A549 (cell line): ENCODE measurements around the gene DHX57.

Source experiments
- BHLHE40 ChIP-seq: IDR thresholded peaks from 2 replicates; pipeline ENCODE4 v1.6.1; 2012; ENCODE audit warnings: low read depth, low read length, inconsistent platforms
- EP300 ChIP-seq, 2 experiments: fragments of >200 bp; sonication (Bioruptor Twin); formaldehyde crosslinking; IDR thresholded peaks; 2 replicates in 1 of 2; 3 replicates in 1 of 2; pipeline ENCODE4 v1.6.1; 2016 to 2017
- JUN ChIP-seq, 2 experiments: fragments of >200 bp; sonication (Bioruptor Twin); formaldehyde crosslinking; IDR thresholded peaks; 2 replicates in 1 of 2; 3 replicates in 1 of 2; pipeline ENCODE4 v1.6.1; 2016 to 2017
- KDM1A ChIP-seq: fragments of 200-600 bp; sonication (generic); IDR thresholded peaks from 2 replicates; pipeline ENCODE4 v1.6.1; 2016; ENCODE audit warnings: low read depth, mild to moderate bottlenecking
- POLR2A ChIP-seq: IDR thresholded peaks from 2 replicates; pipeline ENCODE4 v1.6.1; 2012; ENCODE audit warnings: mild to moderate bottlenecking, low read length
- RFX5 ChIP-seq: fragments of 450-650 bp; IDR thresholded peaks from 2 replicates; pipeline ENCODE4 v1.7.1; 2014; ENCODE audit warnings: antibody characterized with exemption, mild to moderate bottlenecking, moderate library complexity
- SMC3 ChIP-seq: fragments of >200 bp; sonication (Bioruptor Twin); formaldehyde crosslinking; IDR thresholded peaks from 3 replicates; pipeline ENCODE4 v1.6.1; 2018; ENCODE audit warnings: inconsistent platforms
- TF ChIP-seq, protein P1 (sequence below): fragments of 150-350 bp; IDR thresholded peaks from 2 replicates; pipeline ENCODE4 v1.6.1; 2014; ENCODE audit warnings: low read depth, mild to moderate bottlenecking, low read length
- TF ChIP-seq, protein P2 (sequence below): fragments of 450-650 bp; IDR thresholded peaks from 2 replicates; pipeline ENCODE4 v1.6.1; 2014; ENCODE audit warnings: antibody characterized with exemption
- TF ChIP-seq, protein P3 (sequence below): IDR thresholded peaks from 2 replicates; pipeline ENCODE4 v1.6.1; 2012
- TF ChIP-seq, protein P4 (sequence below): fragments of >200 bp; sonication (Bioruptor Twin); formaldehyde crosslinking; IDR thresholded peaks from 3 replicates; pipeline ENCODE4 v1.5.1; 2016
- TF ChIP-seq, protein P5 (sequence below): fragments of 200-600 bp; sonication (generic); IDR thresholded peaks from 2 replicates; pipeline ENCODE4 v1.6.1; 2016; ENCODE audit warnings: antibody characterized with exemption, mild to moderate bottlenecking, moderate library complexity
- TF ChIP-seq, protein P6 (sequence below): fragments of 250-450 bp; sonication (Bioruptor Pico); IDR thresholded peaks from 2 replicates; pipeline ENCODE4 v1.5.0; 2021; ENCODE audit warnings: mild to moderate bottlenecking, moderate library complexity, borderline replicate concordance

DNA sequence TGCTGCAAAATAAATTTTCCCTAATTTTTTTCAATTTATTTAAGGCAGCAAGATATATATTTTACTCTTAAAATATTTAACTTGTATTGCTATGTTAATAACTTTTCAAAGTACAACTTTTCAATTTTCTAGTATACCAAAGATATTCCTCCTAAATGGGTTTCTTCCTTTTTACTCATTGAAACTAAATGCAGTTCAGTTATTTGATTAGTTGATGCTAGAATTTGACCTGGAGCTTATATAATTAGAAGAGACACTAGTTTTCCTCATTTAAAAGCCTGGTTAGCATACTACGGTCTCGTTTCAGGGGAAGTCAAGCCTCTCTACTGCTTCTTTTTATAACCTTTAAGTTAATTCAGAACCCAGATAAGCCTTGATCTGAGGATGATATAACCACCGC is 13.8 kb upstream of the DHX57 start, which contains the start of gene ARHGEF33:
- no peak for TF ChIP-seq SMC3
- TF ChIP-seq, protein P1, sequence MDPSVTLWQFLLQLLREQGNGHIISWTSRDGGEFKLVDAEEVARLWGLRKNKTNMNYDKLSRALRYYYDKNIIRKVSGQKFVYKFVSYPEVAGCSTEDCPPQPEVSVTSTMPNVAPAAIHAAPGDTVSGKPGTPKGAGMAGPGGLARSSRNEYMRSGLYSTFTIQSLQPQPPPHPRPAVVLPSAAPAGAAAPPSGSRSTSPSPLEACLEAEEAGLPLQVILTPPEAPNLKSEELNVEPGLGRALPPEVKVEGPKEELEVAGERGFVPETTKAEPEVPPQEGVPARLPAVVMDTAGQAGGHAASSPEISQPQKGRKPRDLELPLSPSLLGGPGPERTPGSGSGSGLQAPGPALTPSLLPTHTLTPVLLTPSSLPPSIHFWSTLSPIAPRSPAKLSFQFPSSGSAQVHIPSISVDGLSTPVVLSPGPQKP: no peak
- no peak for TF ChIP-seq JUN (IDR thresholded peaks at IDR 0.05)
- TF ChIP-seq, protein P2, sequence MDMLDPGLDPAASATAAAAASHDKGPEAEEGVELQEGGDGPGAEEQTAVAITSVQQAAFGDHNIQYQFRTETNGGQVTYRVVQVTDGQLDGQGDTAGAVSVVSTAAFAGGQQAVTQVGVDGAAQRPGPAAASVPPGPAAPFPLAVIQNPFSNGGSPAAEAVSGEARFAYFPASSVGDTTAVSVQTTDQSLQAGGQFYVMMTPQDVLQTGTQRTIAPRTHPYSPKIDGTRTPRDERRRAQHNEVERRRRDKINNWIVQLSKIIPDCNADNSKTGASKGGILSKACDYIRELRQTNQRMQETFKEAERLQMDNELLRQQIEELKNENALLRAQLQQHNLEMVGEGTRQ: no peak
- TF ChIP-seq, protein P3, sequence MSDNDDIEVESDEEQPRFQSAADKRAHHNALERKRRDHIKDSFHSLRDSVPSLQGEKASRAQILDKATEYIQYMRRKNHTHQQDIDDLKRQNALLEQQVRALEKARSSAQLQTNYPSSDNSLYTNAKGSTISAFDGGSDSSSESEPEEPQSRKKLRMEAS: no peak
- TF ChIP-seq, protein P4, sequence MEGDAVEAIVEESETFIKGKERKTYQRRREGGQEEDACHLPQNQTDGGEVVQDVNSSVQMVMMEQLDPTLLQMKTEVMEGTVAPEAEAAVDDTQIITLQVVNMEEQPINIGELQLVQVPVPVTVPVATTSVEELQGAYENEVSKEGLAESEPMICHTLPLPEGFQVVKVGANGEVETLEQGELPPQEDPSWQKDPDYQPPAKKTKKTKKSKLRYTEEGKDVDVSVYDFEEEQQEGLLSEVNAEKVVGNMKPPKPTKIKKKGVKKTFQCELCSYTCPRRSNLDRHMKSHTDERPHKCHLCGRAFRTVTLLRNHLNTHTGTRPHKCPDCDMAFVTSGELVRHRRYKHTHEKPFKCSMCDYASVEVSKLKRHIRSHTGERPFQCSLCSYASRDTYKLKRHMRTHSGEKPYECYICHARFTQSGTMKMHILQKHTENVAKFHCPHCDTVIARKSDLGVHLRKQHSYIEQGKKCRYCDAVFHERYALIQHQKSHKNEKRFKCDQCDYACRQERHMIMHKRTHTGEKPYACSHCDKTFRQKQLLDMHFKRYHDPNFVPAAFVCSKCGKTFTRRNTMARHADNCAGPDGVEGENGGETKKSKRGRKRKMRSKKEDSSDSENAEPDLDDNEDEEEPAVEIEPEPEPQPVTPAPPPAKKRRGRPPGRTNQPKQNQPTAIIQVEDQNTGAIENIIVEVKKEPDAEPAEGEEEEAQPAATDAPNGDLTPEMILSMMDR: no peak
- no peak for TF ChIP-seq BHLHE40
- TF ChIP-seq, protein P5, sequence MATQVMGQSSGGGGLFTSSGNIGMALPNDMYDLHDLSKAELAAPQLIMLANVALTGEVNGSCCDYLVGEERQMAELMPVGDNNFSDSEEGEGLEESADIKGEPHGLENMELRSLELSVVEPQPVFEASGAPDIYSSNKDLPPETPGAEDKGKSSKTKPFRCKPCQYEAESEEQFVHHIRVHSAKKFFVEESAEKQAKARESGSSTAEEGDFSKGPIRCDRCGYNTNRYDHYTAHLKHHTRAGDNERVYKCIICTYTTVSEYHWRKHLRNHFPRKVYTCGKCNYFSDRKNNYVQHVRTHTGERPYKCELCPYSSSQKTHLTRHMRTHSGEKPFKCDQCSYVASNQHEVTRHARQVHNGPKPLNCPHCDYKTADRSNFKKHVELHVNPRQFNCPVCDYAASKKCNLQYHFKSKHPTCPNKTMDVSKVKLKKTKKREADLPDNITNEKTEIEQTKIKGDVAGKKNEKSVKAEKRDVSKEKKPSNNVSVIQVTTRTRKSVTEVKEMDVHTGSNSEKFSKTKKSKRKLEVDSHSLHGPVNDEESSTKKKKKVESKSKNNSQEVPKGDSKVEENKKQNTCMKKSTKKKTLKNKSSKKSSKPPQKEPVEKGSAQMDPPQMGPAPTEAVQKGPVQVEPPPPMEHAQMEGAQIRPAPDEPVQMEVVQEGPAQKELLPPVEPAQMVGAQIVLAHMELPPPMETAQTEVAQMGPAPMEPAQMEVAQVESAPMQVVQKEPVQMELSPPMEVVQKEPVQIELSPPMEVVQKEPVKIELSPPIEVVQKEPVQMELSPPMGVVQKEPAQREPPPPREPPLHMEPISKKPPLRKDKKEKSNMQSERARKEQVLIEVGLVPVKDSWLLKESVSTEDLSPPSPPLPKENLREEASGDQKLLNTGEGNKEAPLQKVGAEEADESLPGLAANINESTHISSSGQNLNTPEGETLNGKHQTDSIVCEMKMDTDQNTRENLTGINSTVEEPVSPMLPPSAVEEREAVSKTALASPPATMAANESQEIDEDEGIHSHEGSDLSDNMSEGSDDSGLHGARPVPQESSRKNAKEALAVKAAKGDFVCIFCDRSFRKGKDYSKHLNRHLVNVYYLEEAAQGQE: no peak
- TF ChIP-seq RFX5: no peak
- TF ChIP-seq, protein P6, sequence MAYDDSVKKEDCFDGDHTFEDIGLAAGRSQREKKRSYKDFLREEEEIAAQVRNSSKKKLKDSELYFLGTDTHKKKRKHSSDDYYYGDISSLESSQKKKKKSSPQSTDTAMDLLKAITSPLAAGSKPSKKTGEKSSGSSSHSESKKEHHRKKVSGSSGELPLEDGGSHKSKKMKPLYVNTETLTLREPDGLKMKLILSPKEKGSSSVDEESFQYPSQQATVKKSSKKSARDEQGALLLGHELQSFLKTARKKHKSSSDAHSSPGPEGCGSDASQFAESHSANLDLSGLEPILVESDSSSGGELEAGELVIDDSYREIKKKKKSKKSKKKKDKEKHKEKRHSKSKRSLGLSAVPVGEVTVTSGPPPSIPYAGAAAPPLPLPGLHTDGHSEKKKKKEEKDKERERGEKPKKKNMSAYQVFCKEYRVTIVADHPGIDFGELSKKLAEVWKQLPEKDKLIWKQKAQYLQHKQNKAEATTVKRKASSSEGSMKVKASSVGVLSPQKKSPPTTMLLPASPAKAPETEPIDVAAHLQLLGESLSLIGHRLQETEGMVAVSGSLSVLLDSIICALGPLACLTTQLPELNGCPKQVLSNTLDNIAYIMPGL (CRISPR knock-in tag): no peak
- no peak for TF ChIP-seq KDM1A
- TF ChIP-seq POLR2A: no peak
- no peak for TF ChIP-seq EP300 (IDR thresholded peaks at IDR 0.05)
